H9 (cell line): ENCODE data around the gene IL20. TPM values are rescaled to one million over a fixed set of nuclear protein-coding genes. Genes with fewer than 3 reads are reported as not detected.

Experiments used
- DNase-seq: peaks from one replicate; pipeline ENCODE4 v3.0.0-alpha.2; 2017
- H2AFZ ChIP-seq: one replicate; pipeline ENCODE4 v1.6.1; 2013; ENCODE audit warnings: mild to moderate bottlenecking, low read length, control low read depth, moderate library complexity
- H2AK5ac ChIP-seq: 2 replicates; pipeline ENCODE4 v1.6.1; 2013; ENCODE audit warnings: low read length, control low read depth, mixed read lengths; ENCODE audit not compliant: insufficient read length
- H2BK120ac ChIP-seq: one replicate; pipeline ENCODE4 v1.6.1; 2013; ENCODE audit warnings: low read depth, mild to moderate bottlenecking, low read length, control low read depth, inconsistent platforms; ENCODE audit not compliant: poor library complexity, severe bottlenecking
- H2BK12ac ChIP-seq: 2 replicates; pipeline ENCODE4 v1.6.1; 2013; ENCODE audit warnings: low read length, control low read depth, mixed read lengths, low read depth; ENCODE audit not compliant: insufficient read length
- H2BK15ac ChIP-seq: 2 replicates; pipeline ENCODE4 v1.6.1; 2013; ENCODE audit warnings: low read depth, low read length, control low read depth
- H2BK20ac ChIP-seq: one replicate; pipeline ENCODE4 v1.6.1; 2013; ENCODE audit warnings: low read depth, mild to moderate bottlenecking, low read length, control low read depth, inconsistent platforms; ENCODE audit not compliant: poor library complexity, severe bottlenecking
- H2BK5ac ChIP-seq: 2 replicates; pipeline ENCODE4 v1.6.1; 2013; ENCODE audit warnings: low read length, control low read depth, mixed read lengths; ENCODE audit not compliant: insufficient read length
- H3K14ac ChIP-seq: 2 replicates; pipeline ENCODE4 v1.6.1; 2013; ENCODE audit warnings: low read length, control low read depth; ENCODE audit not compliant: insufficient read depth
- H3K18ac ChIP-seq: 2 replicates; pipeline ENCODE4 v1.6.1; 2013; ENCODE audit warnings: low read depth, mild to moderate bottlenecking, mixed read lengths, low read length, control low read depth; ENCODE audit not compliant: insufficient read length
- H3K23ac ChIP-seq: 2 replicates; pipeline ENCODE4 v1.6.1; 2013; ENCODE audit warnings: low read length, control low read depth, mixed read lengths, low read depth; ENCODE audit not compliant: insufficient read length
- H3K23me2 ChIP-seq: 2 replicates; pipeline ENCODE4 v1.6.1; 2013; ENCODE audit warnings: low read depth, mild to moderate bottlenecking, mixed read lengths, low read length, control low read depth; ENCODE audit not compliant: insufficient read length, poor library complexity, severe bottlenecking
- H3K27ac ChIP-seq: 2 replicates; pipeline ENCODE4 v1.5.1; 2013; ENCODE audit warnings: low read length, control low read depth, mixed read lengths, low read depth; ENCODE audit not compliant: insufficient read length
- H3K27me3 ChIP-seq: 2 replicates; pipeline ENCODE4 v1.6.1; 2013; ENCODE audit warnings: low read length, control low read depth, inconsistent platforms; ENCODE audit not compliant: insufficient read depth
- H3K4ac ChIP-seq: 2 replicates; pipeline ENCODE4 v1.6.1; 2013; ENCODE audit warnings: low read depth, mild to moderate bottlenecking, control low read depth, inconsistent platforms, low read length, moderate library complexity
- H3K4me1 ChIP-seq: 2 replicates; pipeline ENCODE4 v1.6.1; 2013; ENCODE audit warnings: low read length, control low read depth, inconsistent platforms; ENCODE audit not compliant: insufficient read depth
- H3K4me2 ChIP-seq: 2 replicates; pipeline ENCODE4 v1.6.1; 2013; ENCODE audit warnings: low read length, control low read depth, mixed read lengths; ENCODE audit not compliant: insufficient read length, insufficient read depth
- H3K56ac ChIP-seq: 2 replicates; pipeline ENCODE4 v1.6.1; 2013; ENCODE audit warnings: low read depth, mild to moderate bottlenecking, mixed read lengths, low read length, control low read depth; ENCODE audit not compliant: insufficient read length
- H3K79me1 ChIP-seq: 2 replicates; pipeline ENCODE4 v1.6.1; 2013; ENCODE audit warnings: low read depth, mild to moderate bottlenecking, moderate library complexity, low read length, control low read depth, inconsistent platforms; ENCODE audit not compliant: insufficient read depth, poor library complexity, severe bottlenecking
- H3K79me2 ChIP-seq: 2 replicates; pipeline ENCODE4 v1.6.1; 2013; ENCODE audit warnings: low read length, control low read depth, inconsistent platforms; ENCODE audit not compliant: insufficient read depth
- H3K9ac ChIP-seq: 2 replicates; pipeline ENCODE4 v1.6.1; 2013; ENCODE audit warnings: low read length, control low read depth, mixed read lengths; ENCODE audit not compliant: insufficient read length; ENCODE audit errors: extremely low read depth
- H3K9me3 ChIP-seq: one replicate; pipeline ENCODE4 v1.6.1; 2013; ENCODE audit warnings: low read depth, low read length, inconsistent platforms; ENCODE audit not compliant: control insufficient read depth
- H3T11ph ChIP-seq: one replicate; pipeline ENCODE4 v1.6.1; 2013; ENCODE audit warnings: mild to moderate bottlenecking, low read length, control low read depth, inconsistent platforms
- H4K20me1 ChIP-seq: one replicate; pipeline ENCODE4 v1.6.1; 2013; ENCODE audit not compliant: control insufficient read depth, insufficient read length, insufficient read depth
- H4K5ac ChIP-seq: 2 replicates; pipeline ENCODE4 v1.6.1; 2013; ENCODE audit warnings: low read depth, mild to moderate bottlenecking, mixed read lengths, low read length, control low read depth; ENCODE audit not compliant: insufficient read length
- H4K8ac ChIP-seq: replicated peaks from 2 replicates; pipeline ENCODE4 v1.6.1; 2013; ENCODE audit warnings: low read length, control low read depth, mixed read lengths, low read depth; ENCODE audit not compliant: insufficient read length
- H4K91ac ChIP-seq: 2 replicates; pipeline ENCODE4 v1.6.1; 2013; ENCODE audit warnings: low read depth, mild to moderate bottlenecking, moderate library complexity, mixed read lengths, low read length, control low read depth; ENCODE audit not compliant: insufficient read length
- H3K27ac Mint-ChIP-seq, 3 experiments: 2 replicates in 2 of 3; 3 replicates in 1 of 3; pipeline ENCODE4 v1.8.0; 2020 to 2021; ENCODE audit warnings: mixed read lengths in 3 of 3, mild to moderate bottlenecking in 1 of 3, moderate library complexity in 1 of 3
- H3K27me3 Mint-ChIP-seq: 2 replicates; pipeline ENCODE4 v1.8.0; 2021; ENCODE audit warnings: low read depth, mild to moderate bottlenecking, moderate library complexity, mixed read lengths
- H3K36me3 Mint-ChIP-seq, 3 experiments: 2 replicates in 2 of 3; 3 replicates in 1 of 3; pipeline ENCODE4 v1.8.0; 2020 to 2021; ENCODE audit warnings: low read depth in 3 of 3, mixed read lengths in 3 of 3; ENCODE audit not compliant: insufficient read depth in 1 of 3
- H3K4me1 Mint-ChIP-seq, 2 experiments: 2 replicates each; pipeline ENCODE4 v1.8.0; 2020; ENCODE audit warnings: mixed read lengths in 2 of 2
- H3K4me3 Mint-ChIP-seq, 2 experiments: 2 replicates in 1 of 2; 3 replicates in 1 of 2; pipeline ENCODE4 v1.8.0; 2020 to 2021; ENCODE audit warnings: mild to moderate bottlenecking in 2 of 2, mixed read lengths in 2 of 2, moderate library complexity in 1 of 2
- H3K9me3 Mint-ChIP-seq, 2 experiments: 2 replicates in 1 of 2; 3 replicates in 1 of 2; pipeline ENCODE4 v1.8.0; 2020; ENCODE audit warnings: mild to moderate bottlenecking in 2 of 2, mixed read lengths in 2 of 2, moderate library complexity in 1 of 2
- CTCF ChIP-seq: fragments of 200-600 bp; sonication (generic); conservative IDR thresholded peaks from 3 replicates; pipeline ENCODE4 v1.8.0; 2021; ENCODE audit warnings: antibody characterized with exemption, mild to moderate bottlenecking
- WGBS: extraction: QIAGEN DNeasy Blood & Tissue Kit; methylation state at CpG from one replicate; pipeline ENCODE4 v1.1.7; 2013; ENCODE audit warnings: missing lambda C conversion rate, low lambda C conversion rate, mixed read lengths; ENCODE audit not compliant: insufficient read length; ENCODE audit errors: extremely low coverage; 5-methylcytosine and 5-hydroxymethylcytosine counted together
- total RNA-seq: library from RNA; stranded (reverse); gene quantifications from 2 replicates; pipeline ENCODE4 v1.2.1, GENCODE V29; 2021

IL20 gene
- total RNA-seq, 1 experiment from 2014 or later, result not detected

GRCh38 chr1:206873603-206874188 lies 8.3 kb downstream of the IL20 start:
- H2BK120ac ChIP-seq, result no peak overlapping the region
- H3T11ph ChIP-seq, result no peak overlapping the region
- H3K4ac ChIP-seq, result no peak overlapping the region
- H3K56ac ChIP-seq, result no peak overlapping the region
- TF ChIP-seq CTCF, result no peak
- H3K4me1 ChIP-seq, result no peaks in the 10 kb centered on the region
- no peak overlapping the region for H2BK5ac ChIP-seq
- no peak overlapping the region for H2BK20ac ChIP-seq
- peaks cover 0 to 8% (median 4%) of the 10 kb centered on the region in 3 experiments; a peak in 5 of 7 replicates for H3K36me3 Mint-ChIP-seq
- H3K27me3 Mint-ChIP-seq, result peaks cover 18% of the 10 kb centered on the region
- H4K20me1 ChIP-seq, result no peaks in the 10 kb centered on the region
- H3K27ac Mint-ChIP-seq, result no peak overlapping the region
- no peak overlapping the region for H2AK5ac ChIP-seq
- H3K79me1 ChIP-seq, result no peaks in the 10 kb centered on the region
- H2AFZ ChIP-seq, result no peak overlapping the region
- WGBS, result no CpG with 5 or more reads among the region's 3 CpGs
- H3K27me3 ChIP-seq, result no peaks in the 10 kb centered on the region
- H3K4me3 Mint-ChIP-seq, result no peak overlapping the region
- H3K23me2 ChIP-seq, result no peaks in the 10 kb centered on the region
- no peak overlapping the region for H3K14ac ChIP-seq
- no peaks in the 10 kb centered on the region for H3K79me2 ChIP-seq
- no peak overlapping the region for H4K8ac ChIP-seq
- H3K23ac ChIP-seq, result no peak overlapping the region
- H4K5ac ChIP-seq, result no peak overlapping the region
- no peaks in the 10 kb centered on the region for H3K4me1 Mint-ChIP-seq
- no peak for DNase-seq
- peaks cover 5% of the 10 kb centered on the region for H3K9me3 ChIP-seq
- H4K91ac ChIP-seq, result no peak overlapping the region
- no peak overlapping the region for H2BK12ac ChIP-seq
- no peak overlapping the region for H3K9ac ChIP-seq
- H3K4me2 ChIP-seq, result no peak overlapping the region
- no peak overlapping the region for H3K27ac ChIP-seq
- H3K9me3 Mint-ChIP-seq, result peaks cover 23 to 25% of the 10 kb centered on the region in 2 experiments
- no peak overlapping the region for H2BK15ac ChIP-seq
- H3K18ac ChIP-seq, result no peak overlapping the region
